SK-N-DZ (cell line): ENCODE results near the gene FOXO3.
"Not testable (repeated sequence)": the region's sequence is repeated elsewhere in the genome, so short reads cannot be mapped to it uniquely, and the experiment has no call there.

Source experiments
- DNase-seq: peaks from one replicate; pipeline ENCODE4 v3.0.0-alpha.2; 2015; ENCODE audit warnings: low spot score

Gene FOXO3

GRCh38 chr6:108555399-108556052 is 5.2 kb upstream of the FOXO3 start:
- no peak for DNase-seq

DNA sequence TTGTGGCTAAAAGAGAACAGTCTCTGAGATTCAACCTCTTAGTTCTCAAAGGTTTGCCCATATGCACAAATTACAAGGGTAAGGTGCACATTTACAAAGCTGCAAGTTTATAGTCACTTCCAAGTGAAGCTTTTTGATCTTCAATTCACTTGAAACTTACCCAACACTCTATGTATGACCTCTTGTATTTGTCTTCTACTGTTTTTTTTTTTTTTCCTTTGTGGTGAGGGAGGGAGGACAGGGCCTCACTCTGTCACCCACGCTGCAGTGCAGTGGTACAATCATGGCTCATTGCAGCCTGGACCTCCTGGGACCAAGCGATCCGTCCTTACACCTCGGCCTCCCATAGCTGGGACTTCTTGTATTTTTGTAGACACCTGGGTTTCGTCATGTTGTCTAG is 4.5 kb upstream of the FOXO3 start:
- no peak for DNase-seq

DNA sequence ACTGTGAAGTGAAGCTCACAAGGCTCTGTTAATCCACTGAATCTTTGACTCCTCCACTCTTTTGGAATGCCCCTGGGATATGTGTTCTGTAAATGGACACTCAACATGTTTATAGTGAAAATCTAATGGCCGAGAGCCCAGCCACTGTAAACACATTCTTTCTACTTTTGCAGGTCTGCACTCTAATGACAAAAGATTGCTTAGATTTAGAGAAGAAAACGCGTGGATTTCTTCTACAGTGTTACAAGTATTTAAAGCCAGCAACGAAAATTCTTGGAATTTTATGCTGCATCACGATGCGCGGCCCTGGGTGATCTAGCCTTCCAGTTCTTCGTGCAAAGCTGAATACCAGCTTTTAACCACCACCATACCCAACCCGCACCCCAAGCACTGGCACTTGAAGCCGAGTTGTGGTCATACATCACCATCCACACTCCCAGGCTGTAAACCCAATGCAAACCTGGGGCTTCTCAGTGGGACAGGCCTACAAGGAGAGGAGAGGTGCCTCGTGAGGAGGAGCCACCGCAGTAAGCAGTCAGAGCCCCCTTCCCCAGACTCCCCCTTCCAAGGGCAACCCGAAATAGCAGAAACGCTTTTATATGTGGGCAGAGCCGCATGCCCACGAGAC is 3.7 kb upstream of the FOXO3 start:
- no peak for DNase-seq

GRCh38 chr6:108557494-108558371 is 3.0 kb upstream of the FOXO3 start:
- peak; percentile 87 for DNase-seq

GRCh38 chr6:108558372-108559096 is 2.2 kb upstream of the FOXO3 start:
- DNase-seq: peak; percentile 98

- peak; percentile 89 for DNase-seq
These were observed 1.4 kb upstream of the FOXO3 start for GRCh38 chr6:108559097-108559883.

DNA sequence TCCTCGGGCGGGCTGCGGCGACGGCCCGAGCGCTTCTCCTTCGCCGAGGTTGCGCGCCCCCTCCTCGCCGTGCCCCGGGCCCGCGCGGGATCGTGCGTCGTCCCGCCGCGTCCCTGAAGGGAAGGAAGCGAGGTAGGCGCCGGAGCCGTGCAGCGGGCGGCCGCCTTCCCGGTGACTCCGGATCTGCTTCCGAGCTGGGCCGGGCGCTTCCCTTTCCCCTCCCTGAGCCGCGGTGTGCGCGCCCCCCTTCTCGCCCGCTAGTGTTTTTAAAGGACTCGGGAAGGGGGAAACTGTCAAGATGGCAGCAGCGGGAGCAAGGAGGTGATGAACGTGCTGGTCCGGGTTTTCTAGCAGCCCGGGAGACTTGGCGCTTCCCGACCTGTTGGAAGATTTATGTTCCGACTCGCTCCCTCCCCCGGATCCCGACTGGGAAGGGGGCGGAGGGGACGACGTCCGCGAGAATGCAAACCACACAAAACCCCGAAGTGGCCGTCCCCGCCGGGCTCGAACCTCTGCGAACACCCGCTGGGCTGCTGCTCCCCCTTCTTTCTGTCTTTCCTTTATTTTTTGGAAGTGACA is 744 bp upstream of the FOXO3 start:
- DNase-seq: peak; percentile 86

DNA sequence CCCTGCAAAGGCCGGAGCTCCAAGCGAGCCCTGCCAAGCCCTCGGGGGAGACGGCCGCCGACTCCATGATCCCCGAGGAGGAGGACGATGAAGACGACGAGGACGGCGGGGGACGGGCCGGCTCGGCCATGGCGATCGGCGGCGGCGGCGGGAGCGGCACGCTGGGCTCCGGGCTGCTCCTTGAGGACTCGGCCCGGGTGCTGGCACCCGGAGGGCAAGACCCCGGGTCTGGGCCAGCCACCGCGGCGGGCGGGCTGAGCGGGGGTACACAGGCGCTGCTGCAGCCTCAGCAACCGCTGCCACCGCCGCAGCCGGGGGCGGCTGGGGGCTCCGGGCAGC is 561 bp downstream of the FOXO3 start:
- DNase-seq: not testable (repeated sequence)

- no peak for DNase-seq
These were observed 1.2 kb downstream of the FOXO3 start for GRCh38 chr6:108561742-108562502.

DNA sequence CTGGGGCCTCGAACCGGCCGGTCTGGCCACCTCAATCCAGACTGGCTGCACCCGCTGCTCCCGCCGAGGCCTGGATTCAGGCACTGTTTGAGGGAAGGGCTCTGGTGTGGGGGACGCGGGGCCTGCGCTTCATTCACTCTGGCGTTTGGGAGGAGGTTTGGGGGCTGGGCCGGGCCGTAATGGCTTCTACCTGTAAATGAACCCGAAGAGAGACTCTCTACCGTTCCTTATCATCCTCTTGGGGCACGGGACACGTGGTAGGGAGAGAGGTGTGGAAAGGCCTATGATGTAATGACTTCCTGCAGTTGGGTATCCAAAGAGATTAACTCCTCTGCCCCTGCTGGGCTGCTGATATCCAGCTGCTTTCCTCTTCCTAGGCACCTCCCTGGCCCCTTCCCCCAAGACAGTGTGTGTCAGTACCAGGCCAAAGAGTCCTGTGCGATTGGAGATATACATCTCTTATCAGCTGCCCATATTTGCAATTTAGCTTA is 1.8 kb downstream of the FOXO3 start:
- DNase-seq: peak; percentile 87

DNA sequence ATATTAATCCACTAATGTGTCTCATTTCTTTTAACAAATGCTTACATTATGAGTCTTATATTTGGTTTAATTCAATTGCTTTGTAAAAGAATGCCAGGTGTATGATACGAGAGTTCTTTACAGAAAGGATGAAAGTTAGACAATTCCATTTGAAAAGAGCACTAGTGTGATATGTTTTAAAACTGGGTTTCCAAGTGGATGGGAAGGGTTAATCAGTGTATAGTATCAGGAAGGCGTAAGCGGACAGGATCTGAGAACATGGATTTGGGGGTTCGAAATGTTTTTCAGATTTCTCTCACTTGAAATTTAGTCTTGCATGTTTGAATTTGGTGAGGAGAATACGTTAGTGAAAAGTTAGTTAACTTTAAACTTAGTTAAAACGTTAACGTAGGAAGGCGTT is 2.6 kb downstream of the FOXO3 start:
- DNase-seq: no peak

DNA sequence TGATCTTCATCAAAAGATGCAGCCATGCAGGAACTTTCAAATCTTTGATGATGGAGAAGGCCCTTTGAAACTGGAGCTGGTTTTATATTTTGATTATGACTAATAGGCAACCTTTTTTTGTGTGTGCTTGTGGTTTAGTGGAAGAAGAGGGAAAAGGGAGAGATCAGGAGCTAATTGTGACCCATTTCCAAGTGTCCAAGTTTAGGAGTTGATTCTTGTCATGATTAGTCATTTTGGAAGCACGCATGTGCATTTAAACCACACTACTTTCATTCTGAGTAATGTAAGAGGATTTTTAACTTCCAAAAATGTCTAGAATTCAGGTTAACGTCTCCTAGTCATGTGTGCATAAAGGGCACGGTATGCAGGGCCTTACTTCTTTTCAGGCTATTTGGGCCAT is 3.5 kb downstream of the FOXO3 start:
- no peak for DNase-seq

- DNase-seq: peak; percentile 73
These were observed 4.5 kb downstream of the FOXO3 start for GRCh38 chr6:108565091-108565766.

DNA sequence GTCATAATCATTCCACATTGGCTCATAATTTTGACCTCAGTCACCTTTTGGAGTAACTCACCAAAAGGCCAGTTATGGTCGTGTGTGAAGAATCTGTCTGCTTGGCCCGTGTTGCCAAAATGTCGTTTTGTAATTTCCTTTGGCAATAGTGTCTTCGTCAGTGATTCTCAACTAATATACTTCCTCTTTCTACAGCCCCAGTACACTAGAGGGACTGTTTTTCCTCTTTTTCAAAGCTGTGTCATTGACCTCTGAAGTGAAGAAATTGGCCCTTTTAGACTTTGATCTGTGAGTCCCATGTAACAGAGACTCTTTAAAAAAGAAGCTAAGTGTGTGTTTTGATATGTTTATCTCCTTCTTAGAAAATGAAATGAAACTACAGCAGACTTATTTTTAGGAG is 5.2 kb downstream of the FOXO3 start:
- no peak for DNase-seq

- no peak for DNase-seq
These were observed 5.7 kb downstream of the FOXO3 start for GRCh38 chr6:108566406-108566805.

DNA sequence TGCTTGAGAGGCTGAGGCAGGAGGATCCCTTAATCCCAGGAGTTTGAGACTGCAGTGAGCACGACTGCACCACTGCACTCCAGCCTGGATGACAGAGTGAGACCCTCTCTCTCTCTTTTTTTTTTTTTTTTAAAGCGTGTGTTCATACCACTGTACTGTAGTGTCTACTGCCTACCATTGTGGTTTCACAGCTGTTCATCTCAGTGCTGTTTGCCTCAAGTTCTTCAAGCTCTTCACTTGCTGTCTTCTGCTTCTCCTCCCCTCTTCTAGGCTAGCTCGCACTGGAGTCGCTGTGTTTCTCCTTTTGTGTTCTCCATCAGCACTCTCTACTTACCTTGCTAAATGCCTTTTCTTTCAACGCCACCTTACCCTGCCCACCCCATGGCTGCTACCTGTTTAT is 7.4 kb downstream of the FOXO3 start:
- DNase-seq: no peak

GRCh38 chr6:108568551-108569305 is 8.0 kb downstream of the FOXO3 start:
- DNase-seq: no peak

DNA sequence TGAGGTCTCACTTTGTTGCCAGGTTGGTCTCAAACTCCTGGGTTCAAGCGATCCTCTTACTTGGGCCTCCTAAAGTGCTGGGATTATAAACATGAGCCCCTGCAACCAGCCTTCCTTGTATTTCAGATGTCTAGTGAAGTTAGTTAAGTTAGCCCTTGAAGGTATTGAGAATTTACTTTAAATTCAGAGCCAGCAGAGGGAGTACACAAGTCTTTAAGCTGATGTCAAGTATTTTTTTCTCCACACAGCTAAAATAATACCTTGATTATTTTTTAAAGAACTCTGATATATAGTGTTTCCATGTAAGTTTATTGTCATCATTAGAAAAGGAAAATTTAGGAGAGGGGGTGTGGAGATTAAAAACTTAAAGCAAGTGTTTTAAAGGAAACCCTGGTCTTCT is 9.8 kb downstream of the FOXO3 start:
- no peak for DNase-seq
